HG02938 (cell line): ENCODE results near the gene SH2D2A.

Experiments
- ATAC-seq: cut with Tn5 transposase; IDR thresholded peaks from one replicate; pipeline ENCODE4 v1.9.1; 2021; ENCODE audit warnings: mild to moderate bottlenecking, moderate library complexity; ENCODE audit not compliant: unreplicated experiment

SH2D2A gene

DNA sequence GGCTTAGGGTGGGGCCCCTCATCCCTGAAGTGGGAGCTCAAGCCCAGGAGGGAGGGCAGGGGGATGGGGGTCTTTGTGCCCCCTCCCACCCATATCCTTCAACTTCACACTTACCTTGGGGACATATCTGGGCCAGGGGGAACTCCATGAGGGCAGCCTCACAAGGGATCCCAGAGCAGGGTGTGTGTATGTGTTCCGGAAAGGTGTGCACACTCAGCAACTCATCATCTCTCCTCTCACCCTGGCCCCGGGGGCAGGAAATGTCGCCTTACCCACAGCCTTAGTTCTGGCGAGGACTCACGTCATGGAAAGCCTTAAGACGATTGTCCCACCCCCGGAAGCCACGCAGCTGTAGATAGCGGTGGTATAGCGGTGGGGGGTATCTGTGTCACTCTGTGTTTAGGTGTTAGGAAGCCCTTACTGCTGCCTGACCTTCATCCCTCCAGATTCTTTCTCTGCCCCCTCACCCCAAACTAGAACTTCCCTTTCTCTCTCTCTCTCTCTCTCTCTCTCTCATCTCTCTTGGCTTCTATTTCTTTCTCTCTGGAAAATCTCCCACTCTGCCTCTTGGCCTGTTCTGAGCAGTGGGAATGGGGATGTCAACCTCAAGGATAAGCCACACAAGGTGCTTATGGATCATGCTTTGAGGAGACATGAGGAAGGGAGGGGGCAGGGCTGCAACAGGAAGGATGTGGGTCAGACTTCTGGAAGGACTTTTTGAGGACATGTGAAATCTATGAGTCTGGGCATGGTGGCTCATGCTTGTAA is at the start of gene SH2D2A:
TSS of gene SH2D2A (minus strand) at position 288 of the 768 bp plus-strand sequence. CDS start at position 148, 140 bp downstream.
- ATAC-seq = peak; percentile 84

DNA sequence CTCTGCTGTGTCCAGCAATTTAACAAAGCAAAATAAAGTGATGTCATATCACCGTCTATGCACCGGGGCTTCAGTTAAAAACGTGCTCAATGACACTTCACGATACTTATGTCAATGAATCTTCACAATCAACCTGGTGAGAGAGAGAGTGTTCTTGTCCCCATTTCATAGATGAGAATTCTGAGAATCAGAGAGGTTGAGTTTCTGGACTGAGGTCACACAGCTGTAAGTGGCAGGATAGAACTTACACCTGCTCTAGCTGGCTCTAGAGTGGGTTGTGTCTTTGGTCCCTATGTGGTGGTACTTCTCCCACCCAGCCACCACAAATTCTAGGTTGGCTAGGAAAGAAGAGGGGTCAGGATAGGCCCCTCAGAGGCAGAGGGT is 49.2 kb upstream of the SH2D2A start:
- no peak for ATAC-seq

DNA sequence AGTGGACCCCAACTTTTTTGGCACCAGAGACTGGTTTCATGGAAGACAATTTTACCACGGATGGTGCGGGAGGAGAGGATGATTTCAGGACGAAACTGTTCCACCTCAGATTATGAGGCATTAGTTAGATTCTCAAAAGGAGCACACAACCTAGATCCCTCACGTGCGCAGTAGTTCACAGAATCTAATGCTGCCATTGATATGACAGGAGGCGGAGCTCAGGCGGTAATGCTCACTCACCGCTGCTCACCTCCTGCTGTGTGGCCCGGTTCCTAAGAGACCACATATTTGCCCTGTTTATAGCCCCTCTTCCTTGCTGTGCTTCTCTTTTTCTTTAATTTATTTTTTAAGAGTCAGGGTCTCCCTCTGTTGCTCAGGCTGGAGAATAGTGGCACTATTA is 48.6 kb upstream of the SH2D2A start:
- no peak for ATAC-seq

DNA sequence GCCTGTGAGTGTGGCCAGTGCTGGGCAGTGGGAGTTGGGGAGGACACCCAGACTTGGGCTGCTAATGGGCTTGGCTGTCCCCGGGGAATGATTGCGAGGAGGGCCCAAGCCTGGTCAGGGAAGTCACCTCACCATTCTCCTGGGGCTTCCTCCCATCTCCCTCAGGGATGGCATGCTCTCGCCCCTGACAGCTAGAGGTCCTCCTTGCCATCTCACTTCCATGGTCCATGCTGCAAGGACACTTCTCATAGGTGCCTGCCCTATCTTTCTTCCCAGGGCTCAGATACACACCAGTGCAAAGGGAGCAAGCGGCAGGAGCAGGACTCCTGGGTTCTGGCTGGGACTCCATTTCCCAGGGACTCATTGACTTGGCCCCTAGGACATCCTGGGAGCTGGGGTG is 48.1 kb upstream of the SH2D2A start:
- no peak for ATAC-seq

DNA sequence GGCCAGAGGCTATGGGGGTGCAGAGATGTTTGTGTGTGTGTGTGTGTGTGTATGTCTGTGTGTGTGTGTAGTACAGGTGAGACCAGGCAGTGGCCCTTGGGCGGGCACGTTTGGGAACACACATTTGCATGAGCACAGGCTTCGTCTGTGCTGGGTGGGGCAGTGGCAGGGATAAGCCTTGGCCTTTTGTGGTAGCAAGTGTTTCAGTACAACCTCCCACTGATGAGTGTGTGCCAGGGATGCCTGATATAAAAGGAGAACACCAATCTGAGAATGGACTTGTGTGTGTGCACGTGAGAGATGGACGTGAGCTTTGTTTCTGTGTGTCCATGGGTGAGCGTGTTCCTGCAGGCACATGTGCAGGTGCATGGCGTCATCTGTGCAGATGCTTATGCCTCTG is 47.0 kb upstream of the SH2D2A start:
- no peak for ATAC-seq

DNA sequence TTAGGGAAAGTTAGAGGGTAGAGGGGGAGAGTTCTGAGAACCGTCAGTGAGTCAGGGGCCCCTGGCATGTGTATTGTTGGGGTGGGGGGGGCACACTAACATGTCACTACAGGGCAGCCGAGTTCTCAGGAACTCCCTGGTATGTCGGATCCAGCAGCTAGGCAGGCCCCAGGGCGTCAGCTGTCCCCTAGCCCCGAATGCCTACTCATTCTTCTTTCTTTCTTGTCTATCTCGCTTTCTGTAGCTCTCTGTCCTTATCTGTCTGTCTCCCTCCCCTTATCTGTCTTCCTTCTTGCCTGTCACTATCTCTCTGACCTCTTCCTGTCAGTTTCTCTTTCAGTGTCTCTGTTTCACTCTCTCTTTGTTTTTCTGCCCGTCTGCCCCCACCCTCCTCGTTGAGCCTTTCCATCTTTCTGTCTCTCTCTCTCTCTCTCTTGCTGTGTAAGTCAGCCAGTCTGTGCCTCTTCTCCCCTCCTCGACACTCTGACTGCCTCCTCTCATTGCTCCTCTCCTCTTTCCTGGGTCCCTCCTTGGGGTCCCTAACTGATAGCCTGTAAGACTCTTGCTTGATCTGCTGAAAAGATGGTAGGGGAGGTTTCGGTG is 46.5 kb upstream of the SH2D2A start:
- ATAC-seq = no peak

DNA sequence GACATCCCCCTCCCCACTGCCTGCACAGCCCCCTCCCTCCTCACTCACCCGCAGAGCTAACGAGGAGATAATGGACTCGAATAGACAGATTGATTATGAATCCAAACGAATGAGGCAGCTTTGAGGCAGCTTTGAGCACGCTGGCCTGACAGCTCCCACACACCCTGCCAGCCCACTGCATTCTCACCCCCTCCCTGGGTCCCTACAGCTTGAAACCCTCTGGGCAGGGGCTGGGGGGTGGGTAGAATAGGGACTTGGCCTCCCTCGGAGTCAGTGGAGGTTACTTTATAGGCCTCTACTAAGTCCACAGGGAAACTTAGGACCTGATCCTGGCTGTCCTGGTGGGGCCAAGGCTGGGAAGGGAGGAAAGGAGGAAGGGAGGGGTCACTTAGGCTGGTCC is 45.9 kb upstream of the SH2D2A start:
- no peak for ATAC-seq

DNA sequence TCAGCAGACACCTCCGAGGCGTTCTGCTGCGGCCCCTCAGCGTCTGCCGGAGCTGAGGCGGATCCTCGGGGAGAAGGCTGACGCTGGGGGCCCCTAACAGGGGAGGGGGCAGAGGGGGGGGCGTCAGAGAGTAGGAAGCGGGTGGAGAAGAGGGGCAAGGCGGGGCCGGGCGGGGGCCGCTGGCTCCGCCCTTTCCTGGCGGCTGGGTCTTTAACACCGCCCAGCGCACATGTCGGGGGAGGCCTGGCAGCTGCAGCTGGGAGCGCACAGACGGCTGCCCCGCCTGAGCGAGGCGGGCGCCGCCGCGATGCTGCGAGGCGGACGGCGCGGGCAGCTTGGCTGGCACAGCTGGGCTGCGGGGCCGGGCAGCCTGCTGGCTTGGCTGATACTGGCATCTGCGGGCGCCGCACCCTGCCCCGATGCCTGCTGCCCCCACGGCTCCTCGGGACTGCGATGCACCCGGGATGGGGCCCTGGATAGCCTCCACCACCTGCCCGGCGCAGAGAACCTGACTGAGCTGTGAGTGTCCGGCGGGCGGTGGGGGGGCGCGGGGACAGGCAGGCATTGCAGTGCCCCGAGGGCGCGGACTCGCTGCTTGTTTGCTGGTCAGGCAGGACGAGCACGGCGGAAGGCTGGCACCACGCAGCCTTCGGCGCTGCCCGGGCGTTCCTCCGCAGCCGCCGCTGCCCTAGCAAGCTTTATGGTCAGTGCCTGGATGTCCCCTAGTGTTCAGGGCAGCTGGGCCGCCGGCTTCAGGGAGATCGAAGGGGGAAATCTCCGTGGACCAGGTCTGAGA is 44.2 kb upstream of the SH2D2A start, which contains the start of gene NTRK1:
TSS of gene NTRK1 (plus strand) at position 238 of the 796 bp plus-strand sequence. CDS start at position 308, 70 bp downstream.
- no peak for ATAC-seq

DNA sequence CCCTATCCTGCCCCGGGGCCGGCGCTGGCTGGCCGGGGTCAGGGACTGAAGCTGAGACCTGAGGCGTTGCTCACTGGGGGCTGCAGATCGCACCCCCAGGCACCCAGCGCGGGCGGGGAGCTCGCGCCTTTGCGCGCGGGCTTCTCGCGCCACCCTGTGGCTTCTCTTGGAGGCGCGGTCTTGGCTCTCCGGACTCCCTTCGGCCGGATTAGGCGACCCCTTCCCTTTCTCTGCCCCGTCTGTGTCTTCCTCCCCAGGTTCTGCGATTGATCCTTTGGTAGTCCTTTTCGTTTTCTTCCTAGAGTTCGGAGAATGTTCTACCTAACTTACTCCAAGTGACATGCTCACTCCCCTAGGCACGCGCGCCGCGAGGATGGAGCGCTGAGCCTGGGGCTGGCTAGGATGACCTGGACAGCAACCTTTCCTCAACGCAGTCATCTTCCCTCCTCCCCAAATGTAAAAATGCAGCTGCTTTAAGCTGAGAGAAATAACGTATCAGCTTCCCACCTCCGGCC is 43.5 kb upstream of the SH2D2A start:
- no peak for ATAC-seq

DNA sequence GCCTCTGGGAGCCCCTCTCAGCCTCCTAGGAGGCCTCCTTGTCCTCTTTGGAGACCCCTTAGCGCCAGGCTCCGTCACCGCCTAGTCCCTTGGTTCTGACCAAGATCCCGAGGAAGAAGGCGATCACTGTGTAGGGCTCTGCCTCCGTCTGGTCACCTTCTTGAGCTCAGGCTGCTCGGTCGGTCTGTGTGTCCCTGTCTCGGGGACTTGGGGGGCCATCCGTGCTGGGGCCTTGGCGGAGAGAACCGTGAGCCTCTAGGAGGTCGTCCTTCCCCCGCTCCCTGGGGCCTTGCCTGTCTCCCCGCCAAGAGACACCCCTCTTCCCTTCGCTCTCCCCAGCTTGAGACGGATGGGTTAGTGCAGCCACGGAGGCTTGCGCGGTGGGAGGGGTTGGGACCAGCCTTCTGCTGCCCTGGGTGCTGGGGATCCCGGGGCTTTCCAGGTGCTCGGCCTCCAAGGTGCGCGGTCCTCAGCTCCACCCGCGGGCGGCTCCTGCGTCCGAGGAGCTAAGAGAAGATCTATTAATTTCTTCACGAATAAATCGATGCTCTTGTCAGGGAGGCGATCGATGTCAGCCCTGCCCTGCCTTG is 43.0 kb upstream of the SH2D2A start:
- no peak for ATAC-seq

DNA sequence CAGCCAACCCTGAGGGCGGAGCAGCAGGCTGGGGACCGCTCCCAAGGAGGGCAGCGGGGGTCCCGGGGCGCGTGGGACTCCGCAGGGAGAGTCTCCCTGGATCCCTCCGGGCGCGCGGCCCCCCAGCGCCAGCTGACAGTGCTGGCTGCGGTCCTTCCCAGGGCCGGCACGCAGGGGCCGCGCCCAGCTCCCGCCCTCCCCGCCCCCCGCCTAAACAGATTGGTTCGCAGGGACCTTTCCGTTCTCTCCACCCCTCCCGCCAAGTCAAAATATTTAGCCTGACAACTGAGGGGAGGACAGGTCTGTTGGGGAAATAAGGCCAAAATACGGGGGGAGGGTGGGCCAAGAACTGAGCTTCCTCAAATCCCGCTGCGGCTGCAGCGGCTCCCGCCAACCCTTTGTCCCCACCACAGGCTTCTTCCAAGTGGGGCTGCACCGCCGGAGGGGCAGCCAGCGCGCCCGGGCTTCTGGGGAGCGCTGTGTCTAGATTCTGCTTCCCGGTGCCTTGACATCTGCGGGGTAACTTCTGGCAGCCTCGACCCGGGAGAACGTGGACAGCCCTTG is 42.4 kb upstream of the SH2D2A start, which contains the start of gene INSRR:
TSS of gene INSRR (minus strand) at position 159 of the 564 bp plus-strand sequence. CDS start 496 bp downstream, outside the sequence.
- ATAC-seq = no peak

DNA sequence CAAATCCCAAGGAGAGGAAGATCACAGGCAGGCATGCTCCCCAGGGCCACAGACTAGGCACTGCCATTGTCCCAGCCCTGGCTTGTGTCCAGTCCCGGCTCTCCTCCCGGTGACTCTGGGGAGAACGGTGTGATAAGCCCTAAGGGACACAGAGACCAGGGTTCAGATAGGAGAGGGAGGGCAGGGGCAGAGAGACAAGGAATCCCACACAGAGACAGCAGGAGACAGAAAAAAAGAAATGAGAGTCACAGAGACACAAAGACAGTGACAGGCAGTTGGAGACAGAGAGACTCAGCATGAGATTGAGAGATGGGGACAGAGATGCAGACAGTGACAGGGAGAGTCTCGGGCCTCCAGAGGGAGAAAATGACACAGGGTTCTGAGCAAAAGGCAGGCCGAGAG is 41.9 kb upstream of the SH2D2A start:
- ATAC-seq = no peak

DNA sequence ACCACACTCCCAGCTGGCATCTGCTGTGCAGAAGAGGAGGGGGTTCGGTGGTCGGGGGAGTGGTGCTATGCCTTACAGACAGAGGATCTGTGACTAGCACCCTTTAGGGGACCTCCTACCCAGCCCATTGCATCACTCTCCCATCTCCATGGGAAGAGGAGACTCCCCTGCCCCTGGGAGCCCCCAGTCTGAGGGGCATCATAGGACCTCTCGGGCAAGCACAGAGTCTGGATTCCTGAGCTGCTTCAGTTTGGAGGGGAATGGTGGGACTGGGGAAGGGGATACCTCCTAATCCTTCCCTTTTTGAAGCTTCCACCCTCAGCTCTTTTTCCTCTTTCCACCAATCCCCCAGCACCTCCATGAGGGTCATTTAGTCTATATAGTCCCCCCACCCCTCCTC is 40.9 kb upstream of the SH2D2A start:
- ATAC-seq = no peak

DNA sequence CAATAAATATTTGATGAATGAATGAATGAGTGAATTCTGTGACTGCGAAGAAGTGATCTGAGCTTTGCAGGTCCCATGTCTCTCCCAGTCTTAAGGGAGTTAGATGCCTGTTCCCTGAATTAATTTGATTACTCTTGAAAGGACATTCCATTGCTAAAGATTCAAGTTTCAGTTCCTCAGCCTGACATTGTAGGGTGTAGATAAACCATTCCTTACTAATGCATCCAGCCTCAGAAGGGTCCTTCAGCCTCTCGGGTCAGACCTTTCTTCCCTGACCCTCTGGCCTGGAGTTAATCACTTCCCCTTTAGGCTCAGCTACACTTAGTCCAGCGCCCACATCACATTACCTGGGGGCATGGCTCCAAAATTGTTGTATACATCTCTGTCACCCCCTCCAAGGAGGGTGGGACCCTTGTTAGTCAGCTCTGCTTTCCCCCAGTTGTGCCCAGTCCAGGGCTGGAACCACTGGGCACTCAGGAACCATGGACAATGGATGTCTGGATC is 39.7 kb upstream of the SH2D2A start:
- no peak for ATAC-seq

DNA sequence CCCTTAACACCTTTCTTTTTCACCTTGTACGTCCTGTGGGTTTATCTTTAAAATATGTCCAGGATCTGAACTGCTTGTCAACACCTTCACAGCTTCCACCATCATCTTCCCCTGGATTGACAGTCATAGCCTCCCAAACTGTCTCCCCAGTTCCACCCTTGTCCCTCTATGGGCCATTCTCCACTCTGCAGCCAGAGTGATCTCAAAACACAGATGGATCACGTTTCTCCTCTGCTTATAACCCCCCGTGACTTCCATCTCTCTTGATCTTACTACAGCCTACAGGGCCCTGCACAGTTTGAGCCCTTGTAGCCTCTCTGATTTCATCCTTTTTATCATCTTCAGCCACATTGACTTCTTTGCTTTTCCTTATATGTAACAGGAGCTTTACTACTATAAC is 38.0 kb upstream of the SH2D2A start:
- ATAC-seq = no peak

DNA sequence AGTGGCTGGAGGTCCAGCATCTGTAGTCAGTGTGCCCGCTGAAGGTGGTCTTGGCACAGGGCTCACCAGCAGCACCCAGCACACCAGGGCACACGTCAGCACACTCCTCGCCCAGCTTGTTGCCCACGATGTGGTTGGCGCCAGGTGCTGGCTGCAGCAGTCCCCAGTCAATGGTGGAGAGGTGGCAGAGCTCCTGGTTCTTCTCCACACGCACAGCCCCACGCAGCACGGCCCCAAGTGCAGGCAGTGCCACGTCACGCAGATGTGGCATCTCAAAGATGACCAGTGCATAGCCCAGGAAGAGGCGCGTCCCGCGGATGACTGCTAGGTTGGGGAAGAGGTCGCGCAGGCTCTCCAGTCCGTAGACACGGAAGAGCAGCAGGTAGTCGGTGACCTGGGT is 37.1 kb upstream of the SH2D2A start:
- ATAC-seq = no peak

DNA sequence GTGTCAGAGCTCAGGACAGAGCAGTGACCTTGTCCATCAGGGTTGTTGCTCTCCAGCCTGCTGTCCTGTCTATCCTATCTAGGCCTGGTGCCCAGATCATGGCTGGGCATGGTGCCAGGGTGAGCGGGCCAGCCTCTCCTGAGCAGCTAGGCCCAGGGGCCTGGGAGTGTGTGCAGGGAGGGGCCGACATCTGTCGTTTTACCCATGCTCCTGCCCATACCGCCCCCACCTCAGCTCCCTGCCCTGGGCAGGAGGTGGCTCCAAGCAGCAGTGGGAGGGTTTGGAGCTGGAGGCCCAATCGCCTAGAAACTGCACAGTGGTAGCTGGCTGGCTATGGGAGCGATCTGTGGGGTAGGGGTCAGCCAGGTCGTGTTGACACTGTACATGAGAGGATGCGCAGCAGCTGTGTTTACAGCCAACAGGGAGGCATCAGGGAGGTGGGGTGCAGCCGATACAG is 35.8 kb upstream of the SH2D2A start:
- ATAC-seq = no peak

DNA sequence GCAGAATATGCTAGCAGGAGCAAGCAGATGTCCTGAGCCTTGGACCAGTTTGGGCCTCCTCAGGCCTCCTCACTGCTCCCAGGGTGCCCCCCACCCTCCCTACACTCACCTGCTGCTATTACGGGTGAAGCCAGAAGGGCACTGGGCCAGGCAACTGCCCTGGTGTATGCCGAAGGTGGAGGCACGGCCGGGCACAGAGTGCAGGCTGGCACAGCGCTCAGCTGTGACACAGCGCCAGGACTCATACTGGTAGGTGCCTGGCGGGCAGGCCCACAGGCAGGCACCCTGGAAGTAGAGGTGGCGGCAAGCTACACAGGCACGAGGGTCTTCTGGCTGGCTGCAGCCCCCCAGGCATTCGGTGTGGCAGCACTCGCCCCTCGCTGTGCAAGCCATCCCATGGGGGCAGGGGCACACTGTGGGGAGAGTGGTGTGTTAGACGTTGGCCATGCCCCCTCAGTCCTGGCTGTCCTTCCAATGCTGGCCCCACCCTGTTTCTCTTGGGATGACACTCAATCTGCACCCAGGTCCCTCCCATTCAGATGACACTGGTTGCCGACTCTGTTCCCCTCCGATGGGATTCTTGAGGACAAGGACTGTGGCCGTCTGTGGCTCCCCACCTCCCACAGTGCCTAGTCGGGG is 35.2 kb upstream of the SH2D2A start:
- ATAC-seq = no peak

DNA sequence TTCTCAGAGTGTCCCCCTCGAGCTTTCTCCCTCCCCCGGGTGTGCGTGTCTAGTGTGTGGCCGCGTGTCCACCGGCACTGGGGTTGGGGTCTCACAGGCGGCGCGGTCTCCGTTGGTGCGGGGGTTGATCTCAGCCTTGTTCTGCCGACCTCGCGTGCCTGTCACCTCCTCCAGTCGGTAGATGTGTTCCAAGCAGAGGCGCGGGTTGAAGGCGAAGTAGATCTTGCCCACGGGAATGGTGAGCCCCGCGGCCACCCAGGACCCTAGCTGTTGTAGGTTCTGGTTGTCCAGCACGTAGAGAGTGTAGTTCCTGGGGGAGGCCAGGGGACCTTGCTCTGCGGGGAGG is 32.5 kb upstream of the SH2D2A start:
- ATAC-seq = no peak
